HTR-8/SVneo (cell line): ENCODE data around the gene ZNF691.
A peak's percentile ranks its signal among the peaks of the same experiment; 100 is the strongest.

Source experiments
- DNase-seq: peaks from one replicate; pipeline ENCODE4 v3.0.0; 2011; ENCODE audit warnings: low spot score, mixed read lengths; ENCODE audit not compliant: insufficient read length
- FAIRE-seq: peaks from 2 replicates; lab custom pipeline; 2011; peaks lifted over from hg19 to GRCh38; lab: Jason Lieb, UNC

ZNF691 gene

GRCh38 chr1:42831273-42831672, 15.1 kb upstream of the ZNF691 start:
- DNase-seq (no peak), FAIRE-seq (no peak)

DNA sequence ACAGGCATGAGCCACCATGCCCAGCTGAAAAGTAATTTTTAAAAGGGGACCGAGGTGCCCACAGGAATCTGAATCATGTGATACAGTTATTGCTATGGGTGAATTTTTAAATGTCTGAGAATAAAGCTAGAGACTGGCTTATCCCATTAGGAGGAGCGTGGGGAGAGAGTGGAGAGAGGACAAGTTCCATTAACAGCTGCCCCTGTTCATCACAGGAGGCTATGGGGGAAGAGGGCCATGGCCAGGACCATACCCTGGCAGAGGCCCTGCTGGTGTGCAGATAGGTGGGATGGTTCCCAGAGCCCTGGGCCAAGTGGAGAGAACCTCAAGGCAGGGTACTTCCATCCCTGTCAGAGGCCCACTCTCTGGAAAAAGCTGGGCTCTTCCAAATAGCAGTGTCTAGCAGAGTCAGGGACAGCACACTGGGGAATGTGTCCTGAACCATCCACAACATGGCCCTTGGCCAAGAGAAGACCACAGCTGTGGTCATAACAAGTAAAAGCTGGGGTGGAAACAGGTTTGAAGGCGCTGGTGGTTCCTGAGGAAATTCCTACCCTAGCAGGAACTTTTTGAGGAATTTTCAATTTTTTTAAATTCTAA, 13.7 kb upstream of the ZNF691 start:
- DNase-seq, result no peak
- no peak for FAIRE-seq

GRCh38 chr1:42833981-42834380, 12.4 kb upstream of the ZNF691 start:
- FAIRE-seq, result no peak
- DNase-seq, result no peak

DNA sequence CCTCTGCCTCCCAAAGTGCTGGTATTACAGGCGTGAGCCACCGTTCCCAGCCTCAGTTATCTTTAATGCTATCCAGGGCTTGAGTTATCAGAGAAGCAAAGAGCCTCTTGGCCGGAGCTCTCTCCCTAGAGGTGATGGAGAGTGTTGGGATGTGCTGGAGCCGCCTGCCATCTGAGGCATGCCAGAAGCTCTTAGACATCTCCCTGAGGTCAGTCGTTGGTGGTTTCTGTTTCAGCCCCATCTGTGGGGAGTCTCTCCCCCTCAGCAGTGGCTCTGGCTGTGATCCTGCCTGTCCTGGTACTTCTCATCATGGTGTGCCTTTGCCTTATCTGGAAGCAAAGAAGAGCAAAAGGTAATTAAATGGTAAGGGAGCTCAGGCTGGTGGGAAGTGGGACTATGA, 11.6 kb upstream of the ZNF691 start:
- DNase-seq (no peak), FAIRE-seq (no peak)

DNA sequence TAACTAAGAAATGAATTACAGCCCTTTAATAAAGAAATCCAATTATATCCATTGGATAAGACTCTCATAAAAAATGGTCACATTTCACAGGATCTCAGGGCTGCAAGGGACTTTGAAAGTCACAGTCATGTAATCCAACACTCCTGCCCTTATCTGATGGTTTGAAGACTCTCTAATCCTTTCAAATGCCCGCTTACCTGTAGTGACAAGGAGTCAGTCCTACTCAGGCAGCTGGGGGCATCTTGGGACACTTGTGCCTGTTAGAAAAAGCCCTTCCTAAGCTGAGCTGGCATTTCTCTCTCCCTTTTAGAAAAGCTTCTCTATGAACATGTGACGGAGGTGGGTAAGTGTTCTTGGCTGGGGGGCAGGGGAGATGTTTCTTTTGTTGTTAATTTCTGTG, 11.0 kb upstream of the ZNF691 start:
- no peak for DNase-seq
- FAIRE-seq, result no peak

DNA sequence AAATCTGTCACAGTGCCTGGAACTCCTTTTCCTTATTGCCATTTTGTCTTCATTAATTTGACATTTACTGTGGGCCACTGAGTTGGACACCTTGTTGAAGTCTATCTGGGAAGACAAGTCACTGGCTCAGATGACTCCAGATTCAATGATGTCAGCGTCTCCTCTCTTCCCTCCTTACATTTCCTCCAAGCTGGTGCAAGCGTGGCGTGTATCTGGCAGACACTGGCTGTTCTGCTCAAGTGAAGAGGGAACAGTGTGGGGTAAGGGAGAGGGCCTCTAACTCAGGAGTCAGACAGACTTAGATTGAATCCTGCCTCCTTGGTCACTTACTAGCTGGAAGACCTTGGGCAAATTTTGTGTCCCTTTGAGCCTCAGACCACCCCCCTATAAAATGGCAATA, 8.7 kb upstream of the ZNF691 start:
- FAIRE-seq, result no peak
- no peak for DNase-seq

DNA sequence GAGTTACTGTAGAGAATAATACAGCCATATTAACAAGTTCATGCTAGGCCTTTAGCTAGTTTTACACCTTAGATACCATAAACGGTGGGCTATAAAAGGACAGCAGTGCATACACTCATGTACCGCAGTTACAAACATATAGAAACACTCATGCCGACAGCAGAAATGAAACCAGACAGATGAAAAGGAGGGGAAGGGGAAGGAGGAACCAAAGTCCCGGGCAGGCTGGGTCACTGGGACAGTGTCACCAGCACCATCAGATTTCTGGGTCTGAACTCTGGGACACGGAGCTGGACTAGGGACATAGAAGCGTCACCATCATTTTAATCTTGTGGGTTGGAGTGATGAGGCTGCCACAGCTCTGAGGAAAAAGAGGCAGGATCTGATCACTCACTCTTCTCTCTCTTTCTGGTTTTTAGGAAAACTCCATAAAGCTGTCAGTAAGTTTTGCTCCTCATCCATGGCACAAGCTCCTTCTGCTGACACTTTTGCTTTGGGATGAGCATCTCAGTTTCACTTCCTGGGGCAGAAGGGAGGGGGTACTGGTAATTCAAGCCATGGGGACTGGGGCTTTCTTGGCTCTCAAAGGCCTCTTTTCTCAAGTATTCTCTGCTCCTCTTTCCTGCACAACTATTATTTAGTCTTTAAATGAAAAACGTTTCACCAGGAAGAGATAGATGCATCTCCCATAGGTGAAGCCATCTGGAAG, 7.8 kb upstream of the ZNF691 start:
- DNase-seq (no peak), FAIRE-seq (no peak)

- no peak for FAIRE-seq
These were observed 5.4 kb upstream of the ZNF691 start for GRCh38 chr1:42841010-42841409.

DNA sequence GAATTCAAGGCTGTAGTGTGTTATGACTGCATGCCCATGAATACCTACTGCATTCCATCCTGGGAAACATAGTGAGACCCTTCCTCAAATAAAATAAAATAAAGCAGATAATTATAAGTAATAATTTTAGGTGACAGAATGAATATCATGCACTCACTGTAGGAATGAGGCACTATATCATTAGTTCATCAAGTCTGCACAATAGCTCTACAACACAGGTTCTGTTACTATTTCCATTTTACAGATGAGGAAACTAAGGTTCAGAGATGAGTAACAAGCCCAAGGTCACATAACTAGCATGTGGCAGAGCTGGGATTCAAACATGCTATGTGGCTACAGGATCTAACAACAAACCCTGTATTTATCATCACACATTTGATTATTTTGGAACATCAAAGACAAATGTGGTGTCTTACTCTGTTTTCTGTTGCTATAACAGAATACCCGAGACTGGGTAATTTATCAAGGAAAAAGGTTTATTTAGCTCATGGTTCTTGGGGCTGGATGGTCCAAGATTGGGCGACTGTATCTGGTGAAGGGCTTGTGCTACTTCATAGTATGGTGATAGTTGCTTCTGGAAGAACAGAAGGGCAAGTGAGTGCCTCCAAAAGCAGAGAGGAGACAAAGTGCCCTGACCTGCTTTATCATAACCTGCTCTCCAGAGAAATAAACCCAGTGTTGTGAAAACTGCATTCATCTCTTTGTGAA, 4.8 kb upstream of the ZNF691 start:
- FAIRE-seq (no peak), DNase-seq (no peak)

More at GRCh38 chr1:42841010-42841409, 5.4 kb upstream of the ZNF691 start:
- no peak for DNase-seq

GRCh38 chr1:42844592-42845140, 1.7 kb upstream of the ZNF691 start:
- FAIRE-seq (no peak), DNase-seq (no peak)

DNA sequence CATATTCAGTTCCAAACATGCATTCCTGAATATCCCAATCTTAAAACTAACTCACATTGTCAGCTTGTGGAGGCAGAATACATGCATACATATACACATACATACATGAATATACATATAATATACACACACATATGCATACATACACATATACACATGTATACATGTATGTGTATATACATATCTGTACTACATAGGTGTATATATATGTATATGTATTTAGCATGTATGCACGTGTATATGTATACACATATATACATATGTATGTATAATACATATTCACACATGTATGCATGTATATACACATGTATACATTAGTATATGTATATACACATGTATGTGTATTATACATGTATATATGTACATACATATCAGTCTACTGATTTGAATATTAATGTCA, 1.2 kb upstream of the ZNF691 start:
- DNase-seq, result no peak
- FAIRE-seq, result no peak

- DNase-seq, result no peak
- FAIRE-seq, result no peak
These were observed 552 bp upstream of the ZNF691 start for GRCh38 chr1:42845866-42846256.

DNA sequence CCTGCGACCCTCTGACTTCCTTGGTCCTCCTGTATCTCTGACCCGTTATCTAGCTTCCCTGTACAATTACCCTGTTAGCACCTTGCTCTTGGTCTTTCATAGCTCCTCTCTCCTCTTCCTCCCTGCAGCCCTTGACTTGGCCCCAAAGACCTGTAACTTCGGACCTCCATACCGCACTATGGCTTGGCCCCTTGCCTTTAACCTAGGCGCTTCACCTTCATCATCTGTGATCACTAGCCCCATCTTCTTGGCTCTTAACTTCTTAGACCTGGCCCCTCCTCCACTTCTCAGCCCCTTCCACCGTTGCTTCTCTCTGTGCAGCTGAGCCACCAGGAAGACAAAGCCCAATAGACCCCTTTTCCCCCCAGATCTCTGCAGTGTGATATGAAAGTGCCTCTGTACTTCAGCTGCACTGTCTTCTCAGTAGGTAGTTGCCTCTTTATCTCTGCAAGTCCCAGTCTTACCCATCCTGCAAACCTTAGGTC, 740 bp downstream of the ZNF691 start:
- DNase-seq, result no peak
- FAIRE-seq, result no peak

DNA sequence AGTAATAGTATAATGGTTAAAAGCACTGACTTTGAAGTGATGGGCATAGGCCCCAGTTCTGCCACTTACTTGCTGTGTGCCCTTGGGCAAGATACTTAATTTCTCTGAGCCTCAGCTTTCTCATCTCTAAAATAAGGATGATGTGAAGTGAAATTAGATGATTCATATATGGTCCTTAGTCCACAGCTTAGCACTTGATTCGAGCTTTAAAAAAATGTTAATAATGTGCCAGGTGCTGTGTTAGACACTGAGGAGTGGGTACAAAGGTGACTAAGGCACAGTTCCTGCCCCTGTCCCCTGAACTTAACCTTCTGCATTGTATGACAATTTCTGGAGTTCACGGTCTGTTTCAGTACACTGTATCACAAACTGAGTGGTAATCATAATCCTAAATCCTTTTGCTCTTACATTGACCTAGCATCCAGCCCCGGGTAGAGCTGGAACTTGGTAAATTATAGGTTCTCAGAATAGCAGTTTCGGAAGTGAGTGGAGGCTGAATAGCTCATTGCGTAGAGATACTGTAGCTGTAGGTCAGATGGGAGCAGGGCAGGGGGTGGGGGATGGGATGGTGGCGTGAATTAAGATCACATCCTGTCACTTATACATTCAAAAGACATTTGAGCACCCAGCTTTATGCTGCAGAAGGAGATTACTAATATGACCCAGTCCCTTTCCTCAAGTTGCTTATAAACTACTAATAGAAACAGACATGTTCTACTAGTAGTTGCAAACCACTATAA, 1.5 kb downstream of the ZNF691 start:
- FAIRE-seq, result no peak
- no peak for DNase-seq

- DNase-seq (no peak), FAIRE-seq (no peak)
These were observed 2.6 kb downstream of the ZNF691 start for GRCh38 chr1:42848823-42849537.

DNA sequence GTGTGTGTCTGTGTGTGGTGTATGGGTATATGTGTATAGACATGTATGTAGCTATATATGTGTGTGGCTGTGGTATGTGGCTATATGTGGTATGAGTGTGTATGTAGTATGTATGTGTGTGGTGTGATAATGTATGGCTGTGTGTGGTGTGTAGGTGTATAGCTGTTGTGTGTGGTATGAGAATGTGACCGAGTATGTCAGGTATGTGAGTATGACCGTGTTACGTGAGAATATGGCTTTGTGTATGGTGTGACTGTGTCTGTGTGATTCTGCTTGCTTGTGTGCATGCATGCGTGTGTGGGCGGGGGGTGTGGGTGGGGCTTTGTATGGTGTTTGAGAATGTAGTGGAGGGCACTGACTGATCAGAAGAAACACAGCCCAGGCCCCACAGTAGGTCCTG, 3.5 kb downstream of the ZNF691 start:
- FAIRE-seq (peak; percentile 63), DNase-seq (no peak)

DNA sequence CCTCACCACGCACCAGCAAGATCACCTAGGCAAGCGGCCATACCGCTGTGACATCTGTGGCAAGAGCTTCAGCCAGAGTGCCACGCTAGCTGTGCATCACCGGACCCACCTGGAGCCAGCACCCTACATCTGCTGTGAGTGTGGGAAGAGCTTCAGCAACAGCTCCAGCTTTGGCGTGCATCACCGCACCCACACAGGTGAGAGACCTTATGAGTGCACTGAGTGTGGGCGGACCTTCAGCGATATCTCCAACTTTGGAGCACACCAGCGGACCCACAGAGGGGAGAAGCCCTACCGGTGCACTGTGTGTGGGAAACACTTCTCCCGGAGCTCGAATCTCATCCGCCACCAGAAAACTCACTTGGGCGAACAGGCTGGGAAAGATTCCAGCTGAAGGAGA, 5.0 kb downstream of the ZNF691 start:
- FAIRE-seq, result no peak
- DNase-seq, result no peak

DNA sequence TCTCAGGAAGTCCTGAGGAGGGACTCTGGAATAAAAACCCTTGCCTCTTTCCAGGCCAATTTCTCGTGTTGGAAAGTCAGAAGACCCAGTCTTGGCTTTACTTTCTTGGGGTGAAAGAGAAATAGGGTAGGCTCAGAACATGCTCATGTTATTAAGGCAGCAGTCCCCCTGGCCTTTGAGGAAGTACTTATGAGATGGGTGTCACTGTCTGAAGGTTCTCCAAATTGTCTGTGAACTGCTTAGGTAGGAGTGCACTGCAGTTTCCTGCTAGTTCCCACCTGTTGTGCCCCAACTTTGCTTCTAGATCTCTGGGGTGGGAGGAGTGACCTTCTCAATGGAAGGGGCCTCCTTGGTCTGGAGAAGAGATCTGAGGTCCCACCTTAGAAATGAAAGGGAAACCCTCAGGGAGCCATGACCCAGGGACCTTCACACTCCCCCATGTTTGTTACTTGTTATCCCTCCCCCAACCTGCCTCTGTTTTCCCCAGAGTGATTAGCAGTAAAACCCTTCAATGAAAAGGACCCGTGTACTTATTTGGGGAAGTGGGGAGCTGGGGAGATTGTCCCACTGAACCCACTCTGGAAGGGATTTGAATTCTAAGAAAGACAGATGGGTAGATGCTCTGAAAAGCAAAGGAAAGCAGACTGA, 5.7 kb downstream of the ZNF691 start:
- DNase-seq, result no peak
- no peak for FAIRE-seq

- DNase-seq, result no peak
These were observed 6.2 kb downstream of the ZNF691 start for GRCh38 chr1:42852608-42852980.

More at GRCh38 chr1:42852608-42852980, 6.2 kb downstream of the ZNF691 start:
- no peak for FAIRE-seq
